ENCODE results near the gene MBD6. TPM values are rescaled to one million over a fixed set of nuclear protein-coding genes. Genes with fewer than 3 reads are reported as not detected.
"Not testable (repeated sequence)": the region's sequence is repeated elsewhere in the genome, so short reads cannot be mapped to it uniquely, and the experiment has no call there.

The MBD6 gene
- total and polyA plus RNA-seq, 2 of the 13 experiments (the other 11 are each of a cell fraction or from before 2014, with no cell fraction given) = 4.1 to 5.9 TPM

GRCh38 chr12:57502311-57502969 lies 20.2 kb upstream of the MBD6 start:
- H3K4me1 ChIP-seq (ENCODE audit: insufficient read depth, low read length); H3K4me3 ChIP-seq (replicated peaks in 1 of 3; ENCODE audit: insufficient read depth in 1 of 3, low read depth in 2 of 3, low read length in 3 of 3); H4K20me1 ChIP-seq (ENCODE audit: insufficient read depth, low read length); in situ Hi-C loops (cut with HindIII; ENCODE audit: extremely low pct_ligation_motif_present, low pct_unique_long_range_greater_than_20kb); BruUV-seq (replicated peaks); FAIRE-seq; H2AFZ ChIP-seq (ENCODE audit: low read length); H3K9ac ChIP-seq (ENCODE audit: insufficient read depth, low read depth, low read length); H3K79me2 ChIP-seq (ENCODE audit: insufficient read depth, low read length); H3K27ac ChIP-seq (ENCODE audit: extremely low read length, insufficient read depth, low read length); DNase-seq (ENCODE audit: low spot score); ATAC-seq; H3K27me3 ChIP-seq (ENCODE audit: control insufficient read depth in 1 of 2, insufficient read depth in 2 of 2, low read length in 2 of 2); CTCF ChIA-PET (ENCODE audit: low intra/inter-chr PET ratio, low total read pairs); H3K4me2 ChIP-seq (ENCODE audit: low read depth, low read length); H3K9me3 ChIP-seq (ENCODE audit: low read length); intact Hi-C loops (cut with micrococcal nuclease; ENCODE audit: unreplicated experiment): not testable (repeated sequence)
- TF ChIP-seq RBFOX2 (IDR thresholded peaks at IDR 0.05; ENCODE audit: low read depth, low read length) = 0 out of 2 replicates have a peak, but pooled peaks have one; percentile 34
- peaks cover 28 to 71% of the 10 kb centered on the region in 2 experiments; a peak in 4 of 5 replicates for H3K36me3 ChIP-seq (replicated peaks in 1 of 2; ENCODE audit: control insufficient read depth in 1 of 2, insufficient read depth in 2 of 2, low read length in 2 of 2)
- WGBS (ENCODE audit: low lambda C conversion rate) = 98% methylated on average over 22 of the region's 22 CpGs
- POLR2A ChIA-PET = interaction anchor here (0.6 to 9.0 kb wide), 5 partner anchors 12 to 181 kb away, joined by 3 to 90 read pairs (median 3); partner anchors contain the start of gene DDIT3

GRCh38 chr12:57506541-57506940 lies 16.1 kb upstream of the MBD6 start:
- ATAC-seq; H3K4me2 ChIP-seq (ENCODE audit: low read depth, low read length); DNase-seq (ENCODE audit: low spot score); H3K79me2 ChIP-seq (ENCODE audit: insufficient read depth, low read length); H3K9ac ChIP-seq (ENCODE audit: insufficient read depth, low read depth, low read length); H2AFZ ChIP-seq (ENCODE audit: low read length); in situ Hi-C loops (cut with HindIII; ENCODE audit: extremely low pct_ligation_motif_present, low pct_unique_long_range_greater_than_20kb); intact Hi-C loops (cut with micrococcal nuclease; ENCODE audit: unreplicated experiment); FAIRE-seq; H3K27me3 ChIP-seq (ENCODE audit: control insufficient read depth in 1 of 2, insufficient read depth in 2 of 2, low read length in 2 of 2); CTCF ChIA-PET (ENCODE audit: low intra/inter-chr PET ratio, low total read pairs); H3K4me1 ChIP-seq (ENCODE audit: insufficient read depth, low read length); H3K27ac ChIP-seq (ENCODE audit: extremely low read length, insufficient read depth, low read length); H4K20me1 ChIP-seq (ENCODE audit: insufficient read depth, low read length); H3K4me3 ChIP-seq (replicated peaks in 1 of 3; ENCODE audit: insufficient read depth in 1 of 3, low read depth in 2 of 3, low read length in 3 of 3); BruUV-seq (replicated peaks); H3K9me3 ChIP-seq (ENCODE audit: low read length): not testable (repeated sequence)
- WGBS (ENCODE audit: low lambda C conversion rate) = 93% methylated on average over 4 of the region's 4 CpGs
- POLR2A ChIA-PET = interaction anchor here (9.0 kb wide), 1 partner anchor 11 kb away, joined by 90 read pairs; the partner anchor contains the start of gene DDIT3
- H3K36me3 ChIP-seq (replicated peaks in 1 of 2; ENCODE audit: control insufficient read depth in 1 of 2, insufficient read depth in 2 of 2, low read length in 2 of 2) = peaks cover 16 to 58% of the 10 kb centered on the region in 2 experiments; a peak in 4 of 5 replicates

- H3K9me3 ChIP-seq (ENCODE audit: low read length); in situ Hi-C loops (cut with HindIII; ENCODE audit: extremely low pct_ligation_motif_present, low pct_unique_long_range_greater_than_20kb); H3K4me3 ChIP-seq (replicated peaks in 1 of 3; ENCODE audit: insufficient read depth in 1 of 3, low read depth in 2 of 3, low read length in 3 of 3); H3K27me3 ChIP-seq (ENCODE audit: control insufficient read depth in 1 of 2, insufficient read depth in 2 of 2, low read length in 2 of 2); DNase-seq (ENCODE audit: low spot score); CTCF ChIA-PET (ENCODE audit: low intra/inter-chr PET ratio, low total read pairs); FAIRE-seq; intact Hi-C loops (cut with micrococcal nuclease; ENCODE audit: unreplicated experiment); H3K4me2 ChIP-seq (ENCODE audit: low read depth, low read length); H3K79me2 ChIP-seq (ENCODE audit: insufficient read depth, low read length); H3K4me1 ChIP-seq (ENCODE audit: insufficient read depth, low read length); H4K20me1 ChIP-seq (ENCODE audit: insufficient read depth, low read length); BruUV-seq (replicated peaks); H3K9ac ChIP-seq (ENCODE audit: insufficient read depth, low read depth, low read length); ATAC-seq; H2AFZ ChIP-seq (ENCODE audit: low read length); H3K27ac ChIP-seq (ENCODE audit: extremely low read length, insufficient read depth, low read length); POLR2A ChIA-PET: not testable (repeated sequence)
- WGBS (ENCODE audit: low lambda C conversion rate) = no CpG with 5 or more reads among the region's 28 CpGs
- H3K36me3 ChIP-seq (replicated peaks in 1 of 2; ENCODE audit: control insufficient read depth in 1 of 2, insufficient read depth in 2 of 2, low read length in 2 of 2) = peaks cover 24 to 62% of the 10 kb centered on the region in 2 experiments; a peak in 4 of 5 replicates
Measured at GRCh38 chr12:57507796-57508195, 14.8 kb upstream of the MBD6 start.

Data from HepG2 (cell line).